Glutamatergic neuron (in vitro differentiated cells): ENCODE results near the gene CCDC197. TPM values are rescaled to one million over a fixed set of nuclear protein-coding genes. Genes with fewer than 3 reads are reported as not detected.

Experiments used
- DNase-seq: peaks from one replicate; pipeline ENCODE4 v3.0.0; 2022
- H3K27ac Mint-ChIP-seq: one replicate; pipeline ENCODE4 v1.8.0; 2020; ENCODE audit warnings: mild to moderate bottlenecking, mixed read lengths, inconsistent platforms; ENCODE audit not compliant: unreplicated experiment
- H3K27me3 Mint-ChIP-seq: one replicate; pipeline ENCODE4 v1.8.0; 2020; ENCODE audit warnings: mild to moderate bottlenecking, moderate library complexity, mixed read lengths, inconsistent platforms; ENCODE audit not compliant: unreplicated experiment
- H3K36me3 Mint-ChIP-seq: one replicate; pipeline ENCODE4 v1.8.0; 2020; ENCODE audit warnings: mild to moderate bottlenecking, mixed read lengths, inconsistent platforms; ENCODE audit not compliant: unreplicated experiment
- H3K4me1 Mint-ChIP-seq: one replicate; pipeline ENCODE4 v1.8.0; 2020; ENCODE audit warnings: mild to moderate bottlenecking, low read depth, mixed read lengths, inconsistent platforms; ENCODE audit not compliant: unreplicated experiment
- H3K4me3 Mint-ChIP-seq: one replicate; pipeline ENCODE4 v1.8.0; 2020; ENCODE audit warnings: mild to moderate bottlenecking, mixed read lengths, inconsistent platforms; ENCODE audit not compliant: unreplicated experiment
- H3K9me3 Mint-ChIP-seq: one replicate; pipeline ENCODE4 v1.8.0; 2020; ENCODE audit warnings: mild to moderate bottlenecking, moderate library complexity, mixed read lengths, inconsistent platforms; ENCODE audit not compliant: unreplicated experiment
- total RNA-seq: library from RNA; stranded (reverse); fragmentation: NEBNext Ultra II Directional; extraction: Animal tissue kit (Norgen Biotek cat#: 25700); gene quantifications from one replicate; pipeline ENCODE4 v1.2.1, GENCODE V29; 2021; ENCODE audit not compliant: unreplicated experiment
- TF ChIP-seq, protein P1 (sequence below): fragments of 200-600 bp; sonication (generic); IDR thresholded peaks from one replicate; pipeline ENCODE4 v1.5.0; 2021; ENCODE audit not compliant: partially characterized antibody, unreplicated experiment

CCDC197 gene
- total RNA-seq, 1 donor from 2014 or later, result not detected

DNA sequence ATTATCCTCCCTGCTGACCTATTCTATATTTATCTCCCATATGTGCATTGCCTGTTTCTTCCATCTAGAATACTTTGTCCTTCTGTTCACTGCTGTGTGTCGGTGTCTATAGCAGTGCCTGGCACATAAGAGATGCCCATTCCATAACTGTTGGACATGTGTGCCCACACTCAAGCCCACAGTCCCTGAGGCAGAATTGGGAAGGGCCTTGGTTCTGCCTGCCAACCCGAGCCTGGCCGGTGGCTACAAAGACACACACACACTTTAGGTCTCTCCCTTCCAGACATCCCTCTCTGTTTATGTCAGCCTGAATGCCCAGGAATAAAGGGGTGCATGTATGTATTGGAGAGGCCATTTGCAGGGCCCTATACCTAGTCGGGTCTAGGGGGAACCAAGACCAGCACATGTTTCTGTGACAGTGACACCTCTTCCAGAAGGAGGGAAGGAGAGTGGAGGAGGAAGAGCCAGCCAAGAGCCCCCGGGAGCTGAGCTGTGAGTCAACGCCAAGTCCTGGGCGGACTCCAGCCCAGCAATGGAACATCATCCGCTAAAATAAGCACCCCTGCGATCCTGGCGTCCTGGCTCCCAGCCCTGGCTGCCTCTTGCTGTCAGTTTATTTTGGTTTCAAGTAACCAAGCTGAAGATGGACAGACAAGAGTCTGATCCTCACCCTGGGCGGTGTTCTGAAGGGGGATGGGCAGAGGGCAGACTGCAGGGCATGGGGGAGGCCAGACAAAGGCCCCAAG lies 16.5 kb upstream of the CCDC197 start:
- Mint-ChIP-seq H3K27ac (no peak overlapping the region), H3K4me1 (peaks cover 20% of the 10 kb centered on the region), H3K27me3 (peaks cover 4% of the 10 kb centered on the region), H3K36me3 (peaks cover 3% of the 10 kb centered on the region), H3K9me3 (peaks cover 7% of the 10 kb centered on the region), H3K4me3 (no peak overlapping the region)
- TF ChIP-seq, protein P1, sequence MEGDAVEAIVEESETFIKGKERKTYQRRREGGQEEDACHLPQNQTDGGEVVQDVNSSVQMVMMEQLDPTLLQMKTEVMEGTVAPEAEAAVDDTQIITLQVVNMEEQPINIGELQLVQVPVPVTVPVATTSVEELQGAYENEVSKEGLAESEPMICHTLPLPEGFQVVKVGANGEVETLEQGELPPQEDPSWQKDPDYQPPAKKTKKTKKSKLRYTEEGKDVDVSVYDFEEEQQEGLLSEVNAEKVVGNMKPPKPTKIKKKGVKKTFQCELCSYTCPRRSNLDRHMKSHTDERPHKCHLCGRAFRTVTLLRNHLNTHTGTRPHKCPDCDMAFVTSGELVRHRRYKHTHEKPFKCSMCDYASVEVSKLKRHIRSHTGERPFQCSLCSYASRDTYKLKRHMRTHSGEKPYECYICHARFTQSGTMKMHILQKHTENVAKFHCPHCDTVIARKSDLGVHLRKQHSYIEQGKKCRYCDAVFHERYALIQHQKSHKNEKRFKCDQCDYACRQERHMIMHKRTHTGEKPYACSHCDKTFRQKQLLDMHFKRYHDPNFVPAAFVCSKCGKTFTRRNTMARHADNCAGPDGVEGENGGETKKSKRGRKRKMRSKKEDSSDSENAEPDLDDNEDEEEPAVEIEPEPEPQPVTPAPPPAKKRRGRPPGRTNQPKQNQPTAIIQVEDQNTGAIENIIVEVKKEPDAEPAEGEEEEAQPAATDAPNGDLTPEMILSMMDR, result no peak
- DNase-seq, result no peak

DNA sequence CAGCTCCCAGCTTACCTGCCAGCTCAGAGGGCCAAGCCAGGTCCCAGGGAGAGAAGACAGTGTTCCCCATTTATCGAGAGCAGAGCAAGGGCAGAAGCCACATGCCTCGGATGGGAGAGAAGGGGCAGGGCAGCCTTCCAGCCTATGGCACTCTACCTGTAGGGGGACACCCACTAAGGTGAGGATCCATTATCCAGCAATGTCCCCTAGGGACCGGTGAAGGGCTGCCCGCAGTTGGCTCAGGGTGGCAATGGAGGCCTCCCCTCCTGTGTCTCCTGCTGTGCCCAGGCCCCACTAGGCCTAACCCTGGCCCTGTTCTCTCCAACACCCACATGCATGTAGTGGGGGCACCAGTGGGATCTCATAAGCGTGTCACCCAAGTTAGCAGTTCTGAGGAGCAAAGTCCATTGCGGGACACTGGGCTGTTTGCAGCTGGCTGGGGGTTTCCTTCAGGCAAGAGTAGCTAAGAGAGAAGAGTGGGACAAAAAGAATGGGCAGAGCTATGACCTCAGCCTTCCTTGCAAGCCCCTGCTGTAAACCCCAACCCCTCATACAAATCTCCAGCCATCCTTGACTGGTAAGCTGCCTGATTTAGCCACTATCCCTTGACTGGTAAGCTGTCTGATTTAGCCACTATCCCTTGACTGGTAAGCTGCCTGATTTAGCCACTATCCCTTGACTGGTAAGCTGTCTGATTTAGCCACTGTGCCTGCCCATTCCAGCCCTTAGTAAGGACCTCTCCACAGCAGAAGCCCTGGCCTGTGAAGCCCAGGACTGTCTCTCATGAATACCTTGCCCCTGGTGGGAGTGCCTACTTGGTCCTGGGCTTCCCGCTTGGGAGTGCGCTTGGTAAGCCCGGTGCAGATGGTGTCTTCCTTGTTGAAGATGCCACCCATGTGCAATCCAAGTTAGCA lies 15.5 kb upstream of the CCDC197 start:
- H3K27me3 Mint-ChIP-seq, result peaks cover 3% of the 10 kb centered on the region
- no peak overlapping the region for H3K27ac Mint-ChIP-seq
- H3K4me1 Mint-ChIP-seq, result peaks cover 15% of the 10 kb centered on the region
- TF ChIP-seq, protein P1, result no peak
- DNase-seq, result no peak
- H3K4me3 Mint-ChIP-seq, result no peak overlapping the region
- H3K9me3 Mint-ChIP-seq, result peaks cover 5% of the 10 kb centered on the region
- H3K36me3 Mint-ChIP-seq, result no peaks in the 10 kb centered on the region

DNA sequence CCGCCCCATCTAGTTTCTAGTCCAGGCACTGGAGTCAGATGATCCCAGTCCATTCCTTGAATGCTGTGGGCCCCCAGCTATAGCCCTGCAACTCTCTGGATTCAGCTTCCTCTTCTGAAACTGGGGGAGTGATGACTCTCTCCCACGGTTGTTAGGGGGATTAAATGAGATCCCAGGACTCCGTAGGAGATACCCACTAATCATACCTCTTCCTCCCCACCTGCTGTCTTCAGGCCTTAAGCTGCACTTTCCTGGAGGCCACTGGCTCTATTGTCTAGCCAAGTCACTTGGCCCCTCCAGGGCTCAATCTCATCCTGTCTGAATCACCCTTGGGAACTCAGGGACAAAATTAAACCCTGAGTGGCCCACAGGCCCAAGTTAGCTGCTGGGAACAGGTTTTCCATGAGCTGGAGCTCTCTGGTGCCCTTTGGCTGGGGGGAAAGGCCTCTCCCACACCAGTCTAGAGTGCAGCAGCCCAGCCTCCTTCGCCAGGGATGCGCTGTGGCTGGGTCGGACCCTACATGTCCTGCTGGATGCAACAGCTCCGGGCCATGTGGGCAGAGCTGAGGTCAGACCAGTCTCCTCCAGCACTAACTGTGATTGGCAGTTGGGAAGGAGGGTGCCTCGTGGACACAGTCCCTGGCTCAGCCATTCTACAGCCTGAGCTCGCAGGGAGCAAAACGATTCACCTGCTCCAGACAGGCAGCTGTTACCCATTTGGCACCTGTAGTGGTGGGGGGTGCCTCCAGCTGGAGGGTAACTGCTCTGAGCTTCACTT lies 14.7 kb upstream of the CCDC197 start:
- Mint-ChIP-seq H3K9me3 (peaks cover 5% of the 10 kb centered on the region), H3K4me1 (peaks cover 16% of the 10 kb centered on the region), H3K27me3 (peaks cover 6% of the 10 kb centered on the region), H3K4me3 (no peak overlapping the region), H3K27ac (no peak overlapping the region), H3K36me3 (no peaks in the 10 kb centered on the region)
- TF ChIP-seq, protein P1, result no peak
- no peak for DNase-seq

DNA sequence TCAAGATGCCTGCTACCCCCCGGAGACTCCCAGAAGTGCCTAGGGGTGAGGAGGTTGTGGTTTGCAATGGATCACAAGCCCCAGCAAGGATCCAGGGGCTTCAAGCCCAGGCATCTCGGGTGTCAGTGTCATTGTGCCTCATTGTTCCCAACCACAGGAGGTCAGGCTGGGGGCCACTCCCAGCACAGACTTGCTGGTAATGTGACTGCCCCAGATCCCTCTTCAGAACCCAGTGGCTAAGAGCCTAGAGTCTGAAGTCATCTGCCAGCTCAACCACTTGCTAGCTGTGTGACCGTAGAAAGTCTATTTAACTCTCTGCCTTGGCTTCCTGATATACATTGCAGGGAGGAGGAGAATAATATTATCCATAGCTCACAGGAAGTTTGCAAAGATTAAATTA lies 13.0 kb upstream of the CCDC197 start:
- TF ChIP-seq, protein P1, result no peak
- DNase-seq, result no peak
- H3K27ac Mint-ChIP-seq, result no peak overlapping the region
- peaks cover 6% of the 10 kb centered on the region for H3K27me3 Mint-ChIP-seq
- peaks cover 17% of the 10 kb centered on the region for H3K4me1 Mint-ChIP-seq
- peaks cover 5% of the 10 kb centered on the region for H3K9me3 Mint-ChIP-seq
- no peaks in the 10 kb centered on the region for H3K36me3 Mint-ChIP-seq
- no peak overlapping the region for H3K4me3 Mint-ChIP-seq
